Measurements from ENCODE around the gene GGCX. TPM values are rescaled to one million over a fixed set of nuclear protein-coding genes. Genes with fewer than 3 reads are reported as not detected.

Gene GGCX
- total and polyA plus RNA-seq, 9 of the 15 experiments (the other 6 are each of a cell fraction or from before 2014, with no cell fraction given): 14.4 to 47.1 (median 28.1) TPM

- TF ChIP-seq MNT (conservative IDR thresholded peaks at IDR 0.05): peak; percentile 96 to 99
- TF ChIP-seq RBFOX2 (IDR thresholded peaks at IDR 0.05; ENCODE audit: low read depth, low read length): peak; percentile 82
These were observed 41.4 kb upstream of the GGCX start, which contains the start of gene TMEM150A (continued) for GRCh38 chr2:85602476-85603234.

- H3K4me2 ChIP-seq (ENCODE audit: insufficient read depth, low read length): peak overlapping the region; percentile 100
- intact Hi-C loops (cut with micrococcal nuclease) (loop anchor here (2.0 to 5.0 kb wide), 2 partner anchors 41 to 180 kb away; partner anchors contain the start of gene GGCX), in situ Hi-C loops (cut with MboI) (no loop called here)
- peak in 2 of 4 experiments; percentile 34 to 44 for DNase-seq (ENCODE audit: extremely low read depth in 1 of 4, low spot score in 3 of 4)
- ChIA-PET CTCF (ENCODE audit: low intra/inter-chr PET ratio) (interaction anchor here (0.6 kb wide), 1 partner anchor 536 kb away, joined by 3 read pairs; no protein-coding TSS in a partner anchor), POLR2A (interaction anchor here (0.7 to 5.5 kb wide), 7 partner anchors 6 to 106 kb away, joined by 3 to 31 read pairs (median 7); partner anchors contain the start of genes C2orf68 and RNF181)
- H3K4me3 ChIP-seq: peak overlapping the region; percentile 79
- peak overlapping the region; percentile 95 for H2AFZ ChIP-seq (ENCODE audit: low read depth, low read length)
- BruUV-seq (replicated peaks): no TSS peak
- no peak for FAIRE-seq
- H4K20me1 ChIP-seq (replicated peaks; ENCODE audit: control insufficient read depth, insufficient read depth, low read length): no peaks in the 10 kb centered on the region
- peak overlapping the region; percentile 67 to 96 for H3K9ac ChIP-seq (ENCODE audit: insufficient read depth in 1 of 2, low read depth in 2 of 2, low read length in 2 of 2)
- ATAC-seq: peak; percentile 60
- H3K27me3 ChIP-seq (ENCODE audit: control insufficient read depth in 2 of 2, insufficient read depth in 2 of 2, low read length in 2 of 2): no peaks in the 10 kb centered on the region
- H3K79me2 ChIP-seq (ENCODE audit: control insufficient read depth, insufficient read depth, low read length): peaks cover 36% of the 10 kb centered on the region
- H3K4me1 ChIP-seq (replicated peaks in 1 of 2; ENCODE audit: control insufficient read depth in 2 of 2, insufficient read depth in 2 of 2, low read length in 2 of 2): peaks cover 9 to 34% of the 10 kb centered on the region in 2 experiments; a peak in 4 of 5 replicates
- peaks cover 38% of the 10 kb centered on the region; the same call in 2 of the 3 replicates for H3K36me3 ChIP-seq (ENCODE audit: control insufficient read depth, insufficient read depth, low read length)
- WGBS (ENCODE audit: insufficient coverage, low coverage, missing lambda C conversion rate): 7% methylated on average over 34 of the region's 36 CpGs
- H3K9me3 ChIP-seq (replicated peaks; ENCODE audit: control insufficient read depth, insufficient read depth, low read depth, low read length): no peaks in the 10 kb centered on the region
- H3K27ac ChIP-seq (ENCODE audit: extremely low read depth, low read depth, low read length): peak overlapping the region; percentile 27; the same call in 1 of the 3 replicates
- H3K9me1 ChIP-seq (ENCODE audit: control insufficient read depth, insufficient read depth, low read length): no peaks in the 10 kb centered on the region
- TF ChIP-seq REST (IDR thresholded peaks at IDR 0.05; ENCODE audit: borderline replicate concordance): no peak
- 0 out of 2 replicates have a peak, but pooled peaks have one; percentile 52 for TF ChIP-seq REST (CRISPR knock-in tag; IDR thresholded peaks at IDR 0.05; ENCODE audit: low read depth)
- 0 out of 2 replicates have a peak, but pooled peaks have one; percentile 57 for TF ChIP-seq ZNF12 (CRISPR knock-in tag; IDR thresholded peaks at IDR 0.05)
- TF ChIP-seq TFAP4 (CRISPR knock-in tag; IDR thresholded peaks at IDR 0.05; ENCODE audit: borderline replicate concordance): 0 out of 2 replicates have a peak, but pooled peaks have one; percentile 56
These were observed 40.6 kb upstream of the GGCX start for GRCh38 chr2:85601771-85602475.

All from K562 (cell line).